Embryonic facial prominence (tissue), 1 donor: Measurements from ENCODE around the gene RCE1.

Experiments used
- DNase-seq: peaks from one replicate; pipeline ENCODE4 v3.0.0-alpha.2; 2016; ENCODE audit errors: extremely low spot score

The RCE1 gene

GRCh38 chr11:66857234-66857926 lies 14.1 kb downstream of the RCE1 start:
- DNase-seq = no peak

- no peak for DNase-seq
These were observed 14.6 kb downstream of the RCE1 start for GRCh38 chr11:66857927-66858185.

- no peak for DNase-seq
These were observed 15.1 kb downstream of the RCE1 start for GRCh38 chr11:66858186-66858938.

GRCh38 chr11:66858939-66859685 lies 15.9 kb downstream of the RCE1 start:
- DNase-seq = no peak

- DNase-seq = no peak
These were observed 16.6 kb downstream of the RCE1 start for GRCh38 chr11:66859686-66860448.

- no peak for DNase-seq
These were observed 17.2 kb downstream of the RCE1 start for GRCh38 chr11:66860449-66860831.

GRCh38 chr11:66861038-66861773 lies 18.0 kb downstream of the RCE1 start:
- DNase-seq = no peak

GRCh38 chr11:66861774-66862558 lies 18.7 kb downstream of the RCE1 start:
- DNase-seq = no peak

- DNase-seq = no peak
These were observed 19.4 kb downstream of the RCE1 start for GRCh38 chr11:66862559-66863037.

GRCh38 chr11:66863428-66864125 lies 20.3 kb downstream of the RCE1 start:
- DNase-seq = no peak

GRCh38 chr11:66864172-66864901 lies 21.1 kb downstream of the RCE1 start:
- DNase-seq = no peak

GRCh38 chr11:66864924-66865697 lies 21.9 kb downstream of the RCE1 start:
- no peak for DNase-seq

- DNase-seq = no peak
These were observed 22.8 kb downstream of the RCE1 start for GRCh38 chr11:66866007-66866406.

- no peak for DNase-seq
These were observed 23.3 kb downstream of the RCE1 start for GRCh38 chr11:66866511-66866986.

GRCh38 chr11:66867425-66868040 lies 24.3 kb downstream of the RCE1 start:
- no peak for DNase-seq

- no peak for DNase-seq
These were observed 25.0 kb downstream of the RCE1 start for GRCh38 chr11:66868082-66868725.
